22Rv1 (cell line): ENCODE results near the gene PITPNM3.

Experiments used
- H3K27ac ChIP-seq: fragments of 450-650 bp; 2 replicates; pipeline ENCODE4 v1.5.1; 2017
- CTCF ChIP-seq: fragments of 450-650 bp; IDR thresholded peaks from 2 replicates; pipeline ENCODE4 v1.5.1; 2017; ENCODE audit warnings: mild to moderate bottlenecking
- ZFX ChIP-seq: fragments of 450-650 bp; IDR thresholded peaks from 2 replicates; pipeline ENCODE4 v1.6.1; 2017; ENCODE audit warnings: antibody characterized with exemption, borderline replicate concordance

Gene PITPNM3

DNA sequence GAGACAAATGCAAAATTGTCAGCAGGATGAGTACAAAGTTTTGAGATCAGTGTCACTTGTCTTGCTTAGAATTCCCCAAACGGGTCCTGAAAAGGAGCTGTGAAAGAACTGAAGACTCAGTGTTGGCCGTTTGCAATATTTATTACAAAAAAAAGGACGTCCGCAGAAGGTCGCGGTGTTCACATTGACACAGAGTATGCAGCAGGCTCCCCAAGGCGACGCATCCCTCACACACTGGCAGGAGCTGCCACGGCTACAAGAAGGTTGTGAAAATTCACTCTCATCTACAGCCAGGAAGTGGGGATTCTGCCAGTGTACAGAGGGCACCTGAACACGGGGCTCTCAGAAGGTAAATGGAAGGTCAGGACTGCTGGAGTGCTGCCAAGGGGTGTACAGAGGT lies 147.6 kb downstream of the PITPNM3 start:
- H3K27ac ChIP-seq: no peak overlapping the region

DNA sequence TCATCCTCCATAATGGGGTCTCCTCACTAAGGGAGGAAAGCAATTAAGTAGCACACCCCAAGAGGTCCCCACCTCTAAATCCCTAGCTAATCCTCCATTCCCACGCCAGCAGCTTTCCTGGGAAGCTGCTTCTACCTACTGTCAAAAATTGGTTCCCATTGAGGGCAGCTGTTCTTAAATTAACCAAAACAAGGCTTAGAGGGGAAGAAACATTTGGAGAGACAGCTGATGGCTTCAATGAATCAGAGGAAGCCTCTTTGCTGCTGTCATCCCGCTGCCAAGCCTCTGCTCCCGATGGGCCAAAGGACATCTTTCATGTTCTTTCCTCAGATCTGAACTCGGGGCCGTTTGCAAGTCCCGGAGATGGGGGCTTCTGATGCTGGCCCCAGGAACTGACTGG lies 148.1 kb downstream of the PITPNM3 start:
- TF ChIP-seq ZFX: no peak
- TF ChIP-seq CTCF: no peak

More for the DNA sequence above, 147.6 kb downstream of the PITPNM3 start:
- no peak for TF ChIP-seq ZFX
- no peak for TF ChIP-seq CTCF

GRCh38 chr17:6402258-6402657 lies 154.1 kb downstream of the PITPNM3 start:
- H3K27ac ChIP-seq: no peak overlapping the region
- TF ChIP-seq CTCF: no peak
- TF ChIP-seq ZFX: no peak

More for the DNA sequence above, 148.1 kb downstream of the PITPNM3 start:
- H3K27ac ChIP-seq: no peak overlapping the region
